H1 (cell line): ENCODE results near the gene GABRR2.

Source experiments
- EGR1 ChIP-seq: IDR thresholded peaks from 2 replicates; pipeline ENCODE4 v1.6.1; 2011; ENCODE audit warnings: low read depth, low read length, borderline replicate concordance
- EP300 ChIP-seq, 2 experiments: IDR thresholded peaks; 1 replicate in 1 of 2; 2 replicates in 1 of 2; pipeline ENCODE4 v1.6.1; 2011 to 2012; ENCODE audit warnings: low read depth in 2 of 2, low read length in 2 of 2, mild to moderate bottlenecking in 2 of 2, borderline replicate concordance in 1 of 2, inconsistent platforms in 1 of 2, moderate library complexity in 1 of 2
- SAP30 ChIP-seq: fragments of 300-600 bp; sonication (generic); IDR thresholded peaks from 2 replicates; pipeline ENCODE4 v1.7.1; 2012; ENCODE audit warnings: low read length, moderate library complexity, mild to moderate bottlenecking, inconsistent platforms; ENCODE audit not compliant: insufficient read depth, insufficient replicate concordance

DNA sequence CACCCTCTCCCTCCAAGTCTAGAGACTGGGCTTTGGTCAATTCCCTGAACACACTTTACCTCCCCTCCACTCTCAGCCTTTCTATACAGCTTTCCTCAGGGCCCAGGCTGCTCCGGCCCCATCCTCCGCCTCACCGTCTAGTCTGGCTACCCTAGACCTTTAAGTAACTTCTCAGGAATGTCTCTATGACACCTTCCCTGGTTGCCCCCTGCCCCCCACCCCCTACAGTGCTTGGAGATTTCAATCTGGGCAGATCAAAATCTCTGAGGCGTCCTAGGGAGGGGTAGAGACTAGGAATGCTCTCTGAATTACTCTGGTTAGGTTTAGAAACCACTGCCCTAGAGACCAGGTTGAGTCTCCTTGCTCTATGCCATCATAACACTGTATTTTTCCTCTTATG is 31.3 kb upstream of the GABRR2 start:
- TF ChIP-seq EP300 (IDR thresholded peaks at IDR 0.05; ENCODE audit: borderline replicate concordance in 1 of 2, low read depth in 2 of 2, low read length in 2 of 2) (no peak), EGR1 (no peak), SAP30 (no peak)
